Activated CD4-positive, alpha-beta T cell treated with anti-CD3 and anti-CD28 coated beads for 36 hours (primary cell): ENCODE results near the gene RUNDC1. TPM values are rescaled to one million over a fixed set of nuclear protein-coding genes. Genes with fewer than 3 reads are reported as not detected.

Experiments used
- ATAC-seq: fragments of 200-7000 bp; cut with Tn5 transposase; one replicate; pipeline ENCODE4 v1.10.0; 2021; ENCODE audit warnings: mild to moderate bottlenecking, moderate library complexity
- CTCF ChIA-PET: fragments of 350-600 bp; sonication (Branson Sonifier 250); formaldehyde crosslinking; loops from one replicate; lab custom pipeline; 2021; ENCODE audit warnings: antibody characterized with exemption; lab: Charles Lee
- POLR2A ChIA-PET: fragments of 350-600 bp; sonication (Branson Sonifier 250); formaldehyde crosslinking; loops from one replicate; lab custom pipeline; 2021; ENCODE audit warnings: antibody characterized with exemption, inconsistent platforms; lab: Charles Lee
- DNase-seq: peaks from one replicate; pipeline ENCODE4 v3.0.0-alpha.2; 2020
- H3K27ac Mint-ChIP-seq: one replicate; pipeline ENCODE4 v1.8.0; 2021; ENCODE audit warnings: mixed read lengths
- H3K27me3 Mint-ChIP-seq: one replicate; pipeline ENCODE4 v1.8.0; 2021; ENCODE audit warnings: mixed read lengths
- H3K36me3 Mint-ChIP-seq: one replicate; pipeline ENCODE4 v1.8.0; 2021; ENCODE audit warnings: low read depth, mixed read lengths
- H3K4me1 Mint-ChIP-seq: one replicate; pipeline ENCODE4 v1.8.0; 2021; ENCODE audit warnings: mixed read lengths
- H3K4me3 Mint-ChIP-seq: one replicate; pipeline ENCODE4 v1.8.0; 2021; ENCODE audit warnings: mild to moderate bottlenecking, moderate library complexity, mixed read lengths
- H3K9me3 Mint-ChIP-seq: one replicate; pipeline ENCODE4 v1.8.0; 2021; ENCODE audit warnings: low read depth, mixed read lengths
- intact Hi-C, 2 experiments: fragments of 100-400 bp; cut with DNase I in 1 of 2; cut with micrococcal nuclease in 1 of 2; formaldehyde crosslinking; loops; one replicate each; pipeline versions ENCODE4 v1.14.2 to v1.15.1; 2022 to 2024; cut with DNase I, micrococcal nuclease
- total RNA-seq, 2 experiments: library from RNA; stranded (reverse); gene quantifications; one replicate each; pipeline ENCODE4 v1.2.3, GENCODE V29; 2021

Gene RUNDC1
- total RNA-seq, 2 experiments from 2014 or later, result 12.3 to 12.5 TPM

- intact Hi-C loops, result no loop called here
- CTCF ChIA-PET, result interaction anchor here (0.6 kb wide), 1 partner anchor 206 kb away, joined by 5 read pairs; no protein-coding TSS in a partner anchor
- no peaks in the 10 kb centered on the region for H3K36me3 Mint-ChIP-seq
- ATAC-seq (no peak), DNase-seq (no peak)
- no peak overlapping the region for H3K4me3 Mint-ChIP-seq
- no peak overlapping the region for H3K27ac Mint-ChIP-seq
- peaks cover 11% of the 10 kb centered on the region for H3K4me1 Mint-ChIP-seq
- no peaks in the 10 kb centered on the region for H3K27me3 Mint-ChIP-seq
- POLR2A ChIA-PET, result no interaction called here
- no peaks in the 10 kb centered on the region for H3K9me3 Mint-ChIP-seq
These were observed 48.0 kb downstream of the RUNDC1 start for GRCh38 chr17:43028221-43028861.

GRCh38 chr17:43030137-43030767 lies 49.9 kb downstream of the RUNDC1 start:
- no peak overlapping the region for H3K4me3 Mint-ChIP-seq
- H3K36me3 Mint-ChIP-seq, result no peaks in the 10 kb centered on the region
- no peak for DNase-seq
- CTCF ChIA-PET, result interaction anchor here (0.7 kb wide), 1 partner anchor 33 kb away, joined by 3 read pairs; no protein-coding TSS in a partner anchor
- no peaks in the 10 kb centered on the region for H3K27me3 Mint-ChIP-seq
- intact Hi-C loops, result no loop called here
- peaks cover 2% of the 10 kb centered on the region for H3K4me1 Mint-ChIP-seq
- no peak for ATAC-seq
- POLR2A ChIA-PET, result no interaction called here
- no peak overlapping the region for H3K27ac Mint-ChIP-seq
- no peaks in the 10 kb centered on the region for H3K9me3 Mint-ChIP-seq

- ChIA-PET POLR2A (interaction anchor here (0.6 kb wide), 1 partner anchor 279 kb away, joined by 3 read pairs; no protein-coding TSS in a partner anchor), CTCF (no interaction called here)
- DNase-seq (no peak), ATAC-seq (no peak)
- Mint-ChIP-seq H3K27me3 (no peaks in the 10 kb centered on the region), H3K27ac (no peak overlapping the region), H3K36me3 (no peaks in the 10 kb centered on the region), H3K4me3 (no peak overlapping the region), H3K4me1 (no peaks in the 10 kb centered on the region), H3K9me3 (no peaks in the 10 kb centered on the region)
- intact Hi-C loops, result no loop called here
These were observed 51.3 kb downstream of the RUNDC1 start for GRCh38 chr17:43031666-43032065.

- POLR2A ChIA-PET, result no interaction called here
- no peaks in the 10 kb centered on the region for H3K36me3 Mint-ChIP-seq
- H3K27me3 Mint-ChIP-seq, result no peaks in the 10 kb centered on the region
- intact Hi-C loops, result no loop called here
- no peak overlapping the region for H3K4me3 Mint-ChIP-seq
- CTCF ChIA-PET, result no interaction called here
- ATAC-seq (no peak), DNase-seq (no peak)
- H3K27ac Mint-ChIP-seq, result no peak overlapping the region
- H3K9me3 Mint-ChIP-seq, result no peaks in the 10 kb centered on the region
- H3K4me1 Mint-ChIP-seq, result no peaks in the 10 kb centered on the region
These were observed 53.9 kb downstream of the RUNDC1 start for GRCh38 chr17:43033948-43034881.

GRCh38 chr17:43034894-43035293 lies 54.5 kb downstream of the RUNDC1 start:
- no peaks in the 10 kb centered on the region for H3K9me3 Mint-ChIP-seq
- CTCF ChIA-PET, result no interaction called here
- POLR2A ChIA-PET, result no interaction called here
- DNase-seq, result no peak
- intact Hi-C loops, result no loop called here
- H3K4me1 Mint-ChIP-seq, result no peaks in the 10 kb centered on the region
- H3K36me3 Mint-ChIP-seq, result no peaks in the 10 kb centered on the region
- H3K4me3 Mint-ChIP-seq, result no peak overlapping the region
- no peak overlapping the region for H3K27ac Mint-ChIP-seq
- no peaks in the 10 kb centered on the region for H3K27me3 Mint-ChIP-seq
- ATAC-seq, result no peak

GRCh38 chr17:43039646-43040045 lies 59.3 kb downstream of the RUNDC1 start:
- Mint-ChIP-seq H3K4me3 (no peak overlapping the region), H3K27me3 (no peaks in the 10 kb centered on the region), H3K36me3 (peaks cover 7% of the 10 kb centered on the region), H3K4me1 (no peaks in the 10 kb centered on the region), H3K27ac (no peak overlapping the region), H3K9me3 (no peaks in the 10 kb centered on the region)
- ChIA-PET POLR2A (no interaction called here), CTCF (interaction anchor here (0.5 kb wide), 2 partner anchors 477 to 856 kb away, joined by 3 read pairs; no protein-coding TSS in a partner anchor)
- DNase-seq (no peak), ATAC-seq (no peak)
- intact Hi-C loops, result no loop called here

GRCh38 chr17:43040655-43041054 lies 60.3 kb downstream of the RUNDC1 start:
- ChIA-PET CTCF (no interaction called here), POLR2A (interaction anchor here (0.6 kb wide), 1 partner anchor 37 kb away, joined by 6 read pairs; no protein-coding TSS in a partner anchor)
- Mint-ChIP-seq H3K4me3 (no peak overlapping the region), H3K27ac (no peak overlapping the region), H3K4me1 (no peaks in the 10 kb centered on the region), H3K27me3 (no peaks in the 10 kb centered on the region), H3K9me3 (no peaks in the 10 kb centered on the region), H3K36me3 (peaks cover 16% of the 10 kb centered on the region)
- ATAC-seq (no peak), DNase-seq (no peak)
- intact Hi-C loops, result no loop called here

GRCh38 chr17:43042025-43042628 lies 61.8 kb downstream of the RUNDC1 start:
- Mint-ChIP-seq H3K36me3 (peaks cover 18% of the 10 kb centered on the region), H3K9me3 (no peaks in the 10 kb centered on the region), H3K4me3 (no peak overlapping the region), H3K27me3 (no peaks in the 10 kb centered on the region), H3K27ac (no peak overlapping the region), H3K4me1 (no peaks in the 10 kb centered on the region)
- CTCF ChIA-PET, result no interaction called here
- POLR2A ChIA-PET, result interaction anchor here (0.7 kb wide), 1 partner anchor 660 kb away, joined by 3 read pairs; no protein-coding TSS in a partner anchor
- ATAC-seq (no peak), DNase-seq (no peak)
- intact Hi-C loops, result no loop called here

Other genes starting within 250 kb of the RUNDC1 start
- gene EZH1, start 235.5 kb upstream of the RUNDC1 start, total RNA-seq, result 10 to 100 TPM; 28.6 to 29.5 TPM
- not detected for gene RAMP2, start 219.3 kb upstream of the RUNDC1 start, total RNA-seq
- gene VPS25, start 207.1 kb upstream of the RUNDC1 start, total RNA-seq, result 10 to 100 TPM; 62.5 to 64.0 TPM
- gene WNK4, start 200.0 kb upstream of the RUNDC1 start, total RNA-seq, result under 1 TPM; 0.42 to 0.64 TPM
- 10 to 100 TPM; 30.1 to 31.4 TPM for gene COA3, start 181.9 kb upstream of the RUNDC1 start, total RNA-seq
- not detected for gene CNTD1, start 181.7 kb upstream of the RUNDC1 start, total RNA-seq
- gene BECN1, start 156.3 kb upstream of the RUNDC1 start, total RNA-seq, result 100 to 1,000 TPM in 1 of 2 experiments, 10 to 100 TPM in 1; 69.1 to 101 TPM
- gene PSME3, start 147.2 kb upstream of the RUNDC1 start, total RNA-seq, result 100 to 1,000 TPM; 116 to 118 TPM
- 1 to 10 TPM; 1.7 to 1.9 TPM for gene AOC2, start 136.0 kb upstream of the RUNDC1 start, total RNA-seq
- 1 to 10 TPM; 1.2 to 2.0 TPM for gene AOC3, start 129.4 kb upstream of the RUNDC1 start, total RNA-seq
- not detected for gene G6PC1, start 79.8 kb upstream of the RUNDC1 start, total RNA-seq
- 10 to 100 TPM; 40.8 to 58.6 TPM for gene AARSD1, start 16.1 kb upstream of the RUNDC1 start, total RNA-seq
- gene PTGES3L, start 485 bp upstream of the RUNDC1 start, total RNA-seq, result under 1 TPM; 0.21 to 0.90 TPM
- gene RPL27, start 17.9 kb downstream of the RUNDC1 start, total RNA-seq, result 1,000 to 10,000 TPM; 1,703 to 2,161 TPM
- gene IFI35, start 26.2 kb downstream of the RUNDC1 start, total RNA-seq, result 10 to 100 TPM; 65.3 to 68.1 TPM
- 10 to 100 TPM; 26.1 to 35.0 TPM for gene VAT1, start 41.8 kb downstream of the RUNDC1 start, total RNA-seq
- under 1 TPM; 0.05 to 0.16 TPM for gene RND2, start 44.7 kb downstream of the RUNDC1 start, total RNA-seq
- 100 to 1,000 TPM in 1 of 2 experiments, 10 to 100 TPM in 1; 99.9 to 115 TPM for gene BRCA1, start 144.8 kb downstream of the RUNDC1 start, total RNA-seq
- gene NBR1, start 190.6 kb downstream of the RUNDC1 start, total RNA-seq, result 10 to 100 TPM; 52.8 to 55.6 TPM
- gene TMEM106A, start 231.3 kb downstream of the RUNDC1 start, total RNA-seq, result 10 to 100 TPM; 10.7 to 10.8 TPM
- under 1 TPM in 1 of 2 experiments, not detected in 1; 0.27 TPM for gene CCDC200, start 248.1 kb downstream of the RUNDC1 start, total RNA-seq